RWPE2 (cell line): ENCODE measurements around the gene SCFD2.

ENCODE experiments used
- ATAC-seq: fragments of 200-7000 bp; cut with Tn5 transposase; 3 replicates; pipeline ENCODE4 v1.9.1; 2021; ENCODE audit warnings: low read depth
- DNase-seq: peaks from one replicate; pipeline ENCODE4 v3.0.0-alpha.2; 2020; ENCODE audit warnings: low spot score
- H3K27ac ChIP-seq: fragments of 450-650 bp; 2 replicates; pipeline ENCODE4 v1.5.1; 2017; ENCODE audit warnings: mild to moderate bottlenecking; ENCODE audit not compliant: poor library complexity, severe bottlenecking
- H3K27me3 ChIP-seq: fragments of 250-450 bp; sonication (Bioruptor Pico); 2 replicates; pipeline ENCODE4 v1.5.1; 2021; ENCODE audit warnings: mild to moderate bottlenecking, moderate library complexity; ENCODE audit not compliant: insufficient read depth, poor library complexity, severe bottlenecking
- H3K36me3 ChIP-seq: fragments of 250-450 bp; sonication (Bioruptor Pico); 2 replicates; pipeline ENCODE4 v1.5.1; 2020; ENCODE audit warnings: low read depth, mild to moderate bottlenecking, moderate library complexity
- H3K4me1 ChIP-seq: fragments of 250-450 bp; sonication (Bioruptor Pico); 2 replicates; pipeline ENCODE4 v1.5.1; 2021; ENCODE audit warnings: mild to moderate bottlenecking, moderate library complexity; ENCODE audit not compliant: insufficient read depth, poor library complexity, severe bottlenecking
- H3K4me3 ChIP-seq: fragments of 250-450 bp; sonication (Bioruptor Pico); 2 replicates; pipeline ENCODE4 v1.5.1; 2021; ENCODE audit warnings: mild to moderate bottlenecking, moderate library complexity; ENCODE audit not compliant: severe bottlenecking
- H3K9me3 ChIP-seq: fragments of 250-450 bp; sonication (Bioruptor Pico); 2 replicates; pipeline ENCODE4 v1.5.1; 2021; ENCODE audit warnings: mild to moderate bottlenecking, moderate library complexity; ENCODE audit not compliant: severe bottlenecking
- TF ChIP-seq, protein P1 (sequence below): fragments of 450-650 bp; IDR thresholded peaks from one replicate; pipeline ENCODE4 v1.5.1; 2017; ENCODE audit warnings: mild to moderate bottlenecking, moderate library complexity; ENCODE audit not compliant: poor library complexity, severe bottlenecking

Gene SCFD2

DNA sequence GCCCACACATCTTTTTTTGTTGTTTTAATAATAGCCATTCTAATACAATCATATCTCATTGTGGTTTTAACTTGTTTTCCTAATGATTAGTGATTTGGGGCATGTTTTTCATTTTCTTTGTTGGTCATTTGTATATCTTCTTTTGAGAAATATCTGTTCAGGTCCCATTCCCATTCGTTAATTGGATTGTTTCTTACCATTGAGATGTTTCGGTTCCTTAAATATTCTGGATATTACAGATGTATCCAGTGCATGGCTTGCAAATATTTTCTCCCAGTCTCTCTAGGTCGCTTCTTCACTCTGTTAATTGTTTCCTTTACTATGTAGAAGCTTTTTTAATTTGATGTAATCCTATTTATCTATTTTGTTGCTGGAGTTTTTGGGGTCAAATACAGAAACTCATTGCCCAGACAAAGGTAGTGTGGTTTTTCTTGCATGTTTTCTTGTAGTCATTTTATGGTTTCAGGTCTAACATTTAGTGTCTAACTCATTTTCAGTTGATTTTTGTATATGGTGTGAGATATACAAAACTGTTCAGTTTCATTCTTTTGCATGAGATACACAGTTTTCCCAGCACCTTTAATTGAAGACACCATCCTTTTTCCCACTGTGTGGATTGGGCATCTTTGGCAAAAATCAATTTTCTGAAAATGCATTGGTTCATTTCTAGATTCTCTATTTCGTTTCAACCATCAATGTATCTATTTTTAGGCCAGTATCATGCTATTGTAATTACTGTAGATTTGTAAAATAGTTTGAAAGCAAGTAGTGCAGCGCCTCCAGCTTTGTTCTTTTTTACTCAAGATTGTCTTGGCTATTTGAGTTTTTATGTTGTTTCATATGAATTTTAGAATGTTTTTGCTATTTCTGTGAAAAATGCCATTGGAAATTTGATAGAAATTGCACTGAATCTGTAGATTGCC lies 195.9 kb downstream of the SCFD2 start:
- Histone ChIP-seq H3K27ac (no peak overlapping the region), H3K4me1 (no peaks in the 10 kb centered on the region), H3K27me3 (no peaks in the 10 kb centered on the region), H3K36me3 (no peaks in the 10 kb centered on the region), H3K9me3 (no peaks in the 10 kb centered on the region), H3K4me3 (no peak overlapping the region)
- TF ChIP-seq, protein P1, sequence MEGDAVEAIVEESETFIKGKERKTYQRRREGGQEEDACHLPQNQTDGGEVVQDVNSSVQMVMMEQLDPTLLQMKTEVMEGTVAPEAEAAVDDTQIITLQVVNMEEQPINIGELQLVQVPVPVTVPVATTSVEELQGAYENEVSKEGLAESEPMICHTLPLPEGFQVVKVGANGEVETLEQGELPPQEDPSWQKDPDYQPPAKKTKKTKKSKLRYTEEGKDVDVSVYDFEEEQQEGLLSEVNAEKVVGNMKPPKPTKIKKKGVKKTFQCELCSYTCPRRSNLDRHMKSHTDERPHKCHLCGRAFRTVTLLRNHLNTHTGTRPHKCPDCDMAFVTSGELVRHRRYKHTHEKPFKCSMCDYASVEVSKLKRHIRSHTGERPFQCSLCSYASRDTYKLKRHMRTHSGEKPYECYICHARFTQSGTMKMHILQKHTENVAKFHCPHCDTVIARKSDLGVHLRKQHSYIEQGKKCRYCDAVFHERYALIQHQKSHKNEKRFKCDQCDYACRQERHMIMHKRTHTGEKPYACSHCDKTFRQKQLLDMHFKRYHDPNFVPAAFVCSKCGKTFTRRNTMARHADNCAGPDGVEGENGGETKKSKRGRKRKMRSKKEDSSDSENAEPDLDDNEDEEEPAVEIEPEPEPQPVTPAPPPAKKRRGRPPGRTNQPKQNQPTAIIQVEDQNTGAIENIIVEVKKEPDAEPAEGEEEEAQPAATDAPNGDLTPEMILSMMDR: no peak
- ATAC-seq (no peak), DNase-seq (no peak)

DNA sequence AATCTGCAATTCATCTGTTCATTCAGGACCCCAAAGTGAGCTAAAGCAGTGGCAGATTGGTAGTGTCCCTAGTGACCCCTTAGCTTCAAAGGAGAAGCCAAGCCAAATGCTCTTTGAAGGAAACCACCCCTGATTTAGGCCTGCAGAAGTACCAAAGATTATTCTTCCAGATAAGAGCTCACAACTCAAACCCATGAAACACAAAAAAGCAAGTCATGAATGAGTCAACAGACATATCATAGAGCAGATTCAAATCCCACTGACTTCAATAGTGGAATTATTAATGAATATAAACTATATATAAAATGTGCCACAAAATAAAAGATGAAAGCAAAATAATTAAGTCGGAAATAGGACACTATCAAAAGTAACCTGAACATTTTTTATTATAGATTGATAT lies 197.6 kb downstream of the SCFD2 start:
- Histone ChIP-seq H3K4me1 (no peaks in the 10 kb centered on the region), H3K4me3 (no peak overlapping the region), H3K27me3 (no peaks in the 10 kb centered on the region), H3K36me3 (no peaks in the 10 kb centered on the region), H3K27ac (no peak overlapping the region), H3K9me3 (no peaks in the 10 kb centered on the region)
- TF ChIP-seq, protein P1: no peak
- DNase-seq (no peak), ATAC-seq (no peak)

DNA sequence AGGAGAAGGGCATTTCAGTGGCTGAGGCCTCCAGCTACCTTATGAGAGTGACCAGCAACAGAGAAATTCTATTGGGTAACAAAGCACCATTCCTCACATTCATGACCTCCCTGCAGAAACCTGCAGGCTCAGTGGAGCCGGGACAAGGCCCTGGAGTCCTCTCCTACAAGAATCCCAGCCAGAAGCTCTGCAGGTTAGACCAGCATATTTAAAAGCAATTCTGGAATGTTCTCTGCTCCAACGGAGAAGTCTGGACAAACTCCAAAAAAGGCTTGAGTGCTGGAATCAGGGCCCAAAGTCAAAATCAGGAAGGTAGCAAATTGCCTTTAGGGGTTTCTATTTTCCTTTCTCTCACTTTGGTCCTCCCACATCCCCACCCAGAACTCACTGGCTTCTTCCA lies 202.9 kb downstream of the SCFD2 start:
- Histone ChIP-seq H3K9me3 (no peaks in the 10 kb centered on the region), H3K4me3 (no peak overlapping the region), H3K36me3 (no peaks in the 10 kb centered on the region), H3K27ac (no peak overlapping the region), H3K27me3 (no peaks in the 10 kb centered on the region), H3K4me1 (no peaks in the 10 kb centered on the region)
- TF ChIP-seq, protein P1: no peak
- no peak for DNase-seq
- no peak for ATAC-seq

DNA sequence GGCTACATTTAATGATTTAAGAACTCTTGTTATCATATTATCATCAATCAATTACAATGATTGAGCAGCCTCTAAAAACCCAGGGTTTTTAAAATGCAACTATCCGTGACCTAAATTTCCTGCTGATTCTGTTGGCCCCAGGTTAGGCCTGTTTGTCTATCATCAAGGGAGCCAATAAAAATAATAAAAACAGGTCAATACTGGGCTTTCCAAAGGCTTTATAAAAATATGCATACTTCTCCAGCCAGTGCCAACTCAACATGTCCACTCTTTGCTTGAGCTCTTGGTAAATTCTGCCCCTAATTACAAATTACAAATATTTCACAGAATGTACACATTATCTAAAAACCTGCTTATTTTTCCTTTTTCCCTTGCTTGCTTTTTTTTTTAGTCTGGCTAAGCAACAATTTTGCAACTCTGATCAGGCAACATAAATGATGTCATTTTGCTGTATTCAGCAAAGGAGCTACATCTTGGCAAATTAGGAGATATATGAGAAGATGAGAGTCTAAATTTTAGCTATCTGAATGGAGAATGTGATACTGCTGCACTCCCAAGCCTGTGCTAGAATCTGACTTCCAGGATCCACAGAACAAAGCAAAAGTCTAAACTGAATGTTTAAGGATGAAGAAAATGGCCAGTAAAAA lies 204.0 kb downstream of the SCFD2 start:
- no peak overlapping the region for H3K4me3 ChIP-seq
- H3K27ac ChIP-seq: no peak overlapping the region
- no peaks in the 10 kb centered on the region for H3K27me3 ChIP-seq
- H3K4me1 ChIP-seq: no peaks in the 10 kb centered on the region
- TF ChIP-seq, protein P1: no peak
- DNase-seq: no peak
- no peaks in the 10 kb centered on the region for H3K36me3 ChIP-seq
- no peak for ATAC-seq
- no peaks in the 10 kb centered on the region for H3K9me3 ChIP-seq
